HepG2 (cell line): ENCODE results near the gene PCDHGA7. TPM values are rescaled to one million over a fixed set of nuclear protein-coding genes. Genes with fewer than 3 reads are reported as not detected.
"Not testable (repeated sequence)": the region's sequence is repeated elsewhere in the genome, so short reads cannot be mapped to it uniquely, and the experiment has no call there.

Experiments used
- ATAC-seq: fragments of 200-7000 bp; cut with Tn5 transposase; 3 replicates; pipeline ENCODE4 v1.9.1; 2020; ENCODE audit warnings: mild to moderate bottlenecking, moderate library complexity
- BruUV-seq: library from RNA; stranded (reverse); fragments of 400-500 nt; replicated peaks from 2 replicates; lab custom pipeline; 2021; lab: Mats Ljungman, UMichigan
- CTCF ChIA-PET: fragments of 300-600 bp; formaldehyde crosslinking; extraction: SDS; loops from one replicate; lab custom pipeline; 2021; ENCODE audit warnings: low total read pairs, inconsistent platforms, low intra/inter-chr PET ratio; lab: Yijun Ruan, JAX
- POLR2A ChIA-PET: fragments of 350-600 bp; sonication (Branson Sonifier 250); formaldehyde crosslinking; loops from one replicate; lab custom pipeline; 2020; ENCODE audit warnings: antibody characterized with exemption, inconsistent platforms; lab: Yijun Ruan, JAX
- DNase-seq: peaks from one replicate; pipeline ENCODE4 v3.0.0-alpha.2; 2015; ENCODE audit warnings: low spot score
- FAIRE-seq: peaks from 3 replicates; lab custom pipeline; 2011; peaks lifted over from hg19 to GRCh38; lab: Jason Lieb, UNC
- H2AFZ ChIP-seq: one replicate; pipeline ENCODE4 v1.6.1; 2011; ENCODE audit warnings: low read length, inconsistent platforms
- H3K27ac ChIP-seq: fragments of 300-600 bp; 3 replicates; pipeline ENCODE4 v1.8.0; 2011; ENCODE audit warnings: mixed run types, mild to moderate bottlenecking, mixed read lengths, low read length, inconsistent platforms; ENCODE audit not compliant: insufficient read depth; ENCODE audit errors: extremely low read length
- H3K27me3 ChIP-seq, 2 experiments: fragments of 200-600 bp in 1 of 2; 2 replicates in 1 of 2; 3 replicates in 1 of 2; pipeline versions ENCODE4 v1.6.0 to v1.8.0; 2011; ENCODE audit warnings: low read length in 2 of 2, mild to moderate bottlenecking in 2 of 2, moderate library complexity in 2 of 2, inconsistent platforms in 1 of 2; ENCODE audit not compliant: insufficient read depth in 2 of 2, control insufficient read depth in 1 of 2
- H3K36me3 ChIP-seq, 2 experiments: fragments of 200-600 bp in 1 of 2; replicated peaks in 1 of 2; 2 replicates in 1 of 2; 3 replicates in 1 of 2; pipeline versions ENCODE4 v1.5.1 to v1.8.0; 2011; ENCODE audit warnings: low read length in 2 of 2, inconsistent platforms in 1 of 2; ENCODE audit not compliant: insufficient read depth in 2 of 2, control insufficient read depth in 1 of 2
- H3K4me1 ChIP-seq: 2 replicates; pipeline ENCODE4 v1.5.1; 2012; ENCODE audit warnings: low read length, inconsistent platforms; ENCODE audit not compliant: insufficient read depth
- H3K4me2 ChIP-seq: 2 replicates; pipeline ENCODE4 v1.6.0; 2011; ENCODE audit warnings: low read depth, low read length, inconsistent platforms
- H3K4me3 ChIP-seq, 3 experiments: fragments of 200-600 bp in 1 of 3; sonication (generic), shearing (Covaris generic) in 1 of 3; replicated peaks in 1 of 3; 2 replicates each; pipeline ENCODE4 v1.5.1; 2011 to 2016; ENCODE audit warnings: low read length in 3 of 3, inconsistent platforms in 2 of 3, low read depth in 2 of 3, mild to moderate bottlenecking in 2 of 3, control low read depth in 1 of 3, mixed read lengths in 1 of 3; ENCODE audit not compliant: insufficient read depth in 1 of 3
- H3K79me2 ChIP-seq: one replicate; pipeline ENCODE4 v1.6.1; 2011; ENCODE audit warnings: low read length, inconsistent platforms; ENCODE audit not compliant: insufficient read depth
- H3K9ac ChIP-seq: 2 replicates; pipeline ENCODE4 v1.6.0; 2011; ENCODE audit warnings: mild to moderate bottlenecking, low read depth, low read length, inconsistent platforms; ENCODE audit not compliant: insufficient read depth
- H3K9me3 ChIP-seq: 2 replicates; pipeline ENCODE4 v1.5.1; 2012; ENCODE audit warnings: mild to moderate bottlenecking, low read length
- H4K20me1 ChIP-seq: 2 replicates; pipeline ENCODE4 v1.6.0; 2011; ENCODE audit warnings: inconsistent platforms, mild to moderate bottlenecking, low read length, moderate library complexity; ENCODE audit not compliant: insufficient read depth
- HMGXB4 ChIP-seq, 2 experiments: sonication (generic) in 1 of 2; formaldehyde crosslinking in 1 of 2; IDR thresholded peaks; 2 replicates each; pipeline versions ENCODE4 v1.4.0 to v1.6.1; 2018 to 2020; ENCODE audit warnings: missing genetic modification reagents in 2 of 2, borderline replicate concordance in 1 of 2, low read depth in 1 of 2, mild to moderate bottlenecking in 1 of 2, missing biosample characterization in 1 of 2
- ZBTB2 ChIP-seq: sonication (generic); formaldehyde crosslinking; IDR thresholded peaks from 2 replicates; pipeline ENCODE4 v1.8.0; 2022; ENCODE audit warnings: low read depth, missing genetic modification reagents
- WGBS: methylation state at CpG from one replicate; pipeline ENCODE4 v1.1.6; 2017; ENCODE audit warnings: low lambda C conversion rate; 5-methylcytosine and 5-hydroxymethylcytosine counted together
- in situ Hi-C: cut with HindIII; loops from 2 replicates; pipeline ENCODE4 v1.10.0; 2017; ENCODE audit warnings: low pct_unique_long_range_greater_than_20kb; ENCODE audit not compliant: extremely low pct_ligation_motif_present
- intact Hi-C: fragments of 100-400 bp; cut with micrococcal nuclease; formaldehyde crosslinking; loops from one replicate; pipeline ENCODE4 v1.10.0; 2022; ENCODE audit not compliant: unreplicated experiment
- polyA plus RNA-seq, 8 experiments: library from polyadenylated mRNA; depleted of rRNA in 3 of 8; stranded (reverse) in 7 of 8; unstranded in 1 of 8; fragments of >200 nt; fragmentation: Illumina TruSeq in 4 of 8; extraction: Trizol in 4 of 8; gene quantifications; 2 replicates each; pipeline versions ENCODE4 v1.2.1 to v1.2.3, GENCODE V29; 2011 to 2016; ENCODE audit warnings: low read depth in 4 of 8, missing spikeins in 1 of 8, mixed read lengths in 1 of 8; ENCODE audit not compliant: insufficient read depth in 1 of 8
- total RNA-seq, 5 experiments: library from RNA; depleted of rRNA; stranded (reverse); fragments of >200 nt; fragmentation: Illumina TruSeq; extraction: Trizol; gene quantifications; 2 replicates each; pipeline ENCODE4 v1.2.3, GENCODE V29; 2016; ENCODE audit warnings: low read depth in 1 of 5

Gene PCDHGA7
- total and polyA plus RNA-seq, 2 of the 13 experiments (the other 11 are each of a cell fraction or from before 2014, with no cell fraction given), result 0.11 to 0.31 TPM

GRCh38 chr5:141413540-141414069 lies 31.1 kb downstream of the PCDHGA7 start:
- TF ChIP-seq HMGXB4 (CRISPR knock-in tag; IDR thresholded peaks at IDR 0.05; ENCODE audit: borderline replicate concordance in 1 of 2, low read depth in 1 of 2) (no peak), ZBTB2 (CRISPR knock-in tag) (no peak)
- TF ChIP-seq, all 625 proteins: peak for 0
- Histone ChIP-seq H3K4me2 (no peak overlapping the region), H3K27me3 (no peaks in the 10 kb centered on the region), H3K4me1 (no peaks in the 10 kb centered on the region), H3K79me2 (no peaks in the 10 kb centered on the region), H3K9ac (no peak overlapping the region), H4K20me1 (no peaks in the 10 kb centered on the region), H2AFZ (no peak overlapping the region), H3K4me3 (no peak overlapping the region), H3K36me3 (no peaks in the 10 kb centered on the region), H3K27ac (no peak overlapping the region), H3K9me3 (peaks cover 6% of the 10 kb centered on the region; the same call in 1 of the 2 replicates)
- no peak for DNase-seq
- CTCF ChIA-PET, result interaction anchor here (1.2 to 1.4 kb wide), 2 partner anchors 111 to 144 kb away, joined by 4 to 5 read pairs; no protein-coding TSS in a partner anchor
- POLR2A ChIA-PET, result no interaction called here
- no peak for FAIRE-seq
- WGBS, result 77% methylated on average over 22 of the region's 25 CpGs
- ATAC-seq, result no peak
- in situ Hi-C loops (no loop called here), intact Hi-C loops (no loop called here)
- BruUV-seq, result no TSS peak

- CTCF ChIA-PET, intact Hi-C loops, POLR2A ChIA-PET: not testable (repeated sequence)
These were observed 32.2 kb downstream of the PCDHGA7 start for GRCh38 chr5:141414548-141415274.

GRCh38 chr5:141415275-141415618 lies 32.7 kb downstream of the PCDHGA7 start:
- H3K79me2 ChIP-seq, BruUV-seq, ATAC-seq, H3K9ac ChIP-seq, DNase-seq, H2AFZ ChIP-seq, H4K20me1 ChIP-seq, intact Hi-C loops, CTCF ChIA-PET, H3K27ac ChIP-seq, H3K4me2 ChIP-seq, H3K4me1 ChIP-seq, H3K27me3 ChIP-seq, H3K36me3 ChIP-seq, POLR2A ChIA-PET, H3K4me3 ChIP-seq, FAIRE-seq: not testable (repeated sequence)
- peaks cover 17% of the 10 kb centered on the region; the same call in 1 of the 2 replicates for H3K9me3 ChIP-seq
- in situ Hi-C loops, result loop anchor here (5.0 kb wide), 2 partner anchors 107 to 147 kb away; no protein-coding TSS in a partner anchor
- 55% methylated on average over 15 of the region's 24 CpGs for WGBS

More at GRCh38 chr5:141414548-141415274, 32.2 kb downstream of the PCDHGA7 start:
- not testable (repeated sequence) for H3K4me2 ChIP-seq, FAIRE-seq, BruUV-seq, H3K27ac ChIP-seq, H3K27me3 ChIP-seq, H3K36me3 ChIP-seq, H3K4me3 ChIP-seq, H3K4me1 ChIP-seq, H2AFZ ChIP-seq, H4K20me1 ChIP-seq, H3K9ac ChIP-seq, ATAC-seq, H3K79me2 ChIP-seq, DNase-seq
- peaks cover 14% of the 10 kb centered on the region; the same call in 1 of the 2 replicates for H3K9me3 ChIP-seq
- in situ Hi-C loops, result loop anchor here (5.0 kb wide), 2 partner anchors 108 to 148 kb away; no protein-coding TSS in a partner anchor
- 80% methylated on average over 20 of the region's 46 CpGs for WGBS
